GM19395 (cell line): ENCODE results near the gene PDIA5.

Source experiments
- ATAC-seq: cut with Tn5 transposase; IDR thresholded peaks from one replicate; pipeline ENCODE4 v1.9.1; 2021; ENCODE audit warnings: mild to moderate bottlenecking, moderate library complexity; ENCODE audit not compliant: unreplicated experiment

Gene PDIA5

GRCh38 chr3:123039178-123039577 is 27.6 kb upstream of the PDIA5 start:
- ATAC-seq: no peak

DNA sequence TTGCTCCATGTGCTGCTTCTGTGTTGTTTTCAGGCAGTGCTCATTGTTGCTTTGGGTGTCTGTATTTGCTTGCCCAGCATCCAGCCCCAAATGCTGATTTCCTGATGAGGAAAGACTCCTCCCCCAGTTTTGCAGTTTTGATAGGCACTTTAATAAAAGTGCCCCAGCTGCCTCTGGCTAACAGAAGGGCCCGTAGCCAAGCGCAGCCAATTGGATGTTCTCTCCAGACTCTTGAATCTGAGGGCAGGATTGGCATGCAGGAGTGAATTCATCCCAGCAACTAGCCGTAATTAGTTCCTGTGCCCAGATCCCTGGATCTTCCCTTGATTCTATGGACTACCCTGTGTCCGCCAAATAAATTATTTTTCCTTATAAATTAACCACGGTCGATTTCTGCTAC is 24.4 kb upstream of the PDIA5 start:
- ATAC-seq: no peak

GRCh38 chr3:123044981-123045763 is 21.7 kb upstream of the PDIA5 start:
- no peak for ATAC-seq

GRCh38 chr3:123046262-123047061 is 20.4 kb upstream of the PDIA5 start:
- no peak for ATAC-seq

GRCh38 chr3:123047062-123047319 is 19.8 kb upstream of the PDIA5 start:
- ATAC-seq: no peak

DNA sequence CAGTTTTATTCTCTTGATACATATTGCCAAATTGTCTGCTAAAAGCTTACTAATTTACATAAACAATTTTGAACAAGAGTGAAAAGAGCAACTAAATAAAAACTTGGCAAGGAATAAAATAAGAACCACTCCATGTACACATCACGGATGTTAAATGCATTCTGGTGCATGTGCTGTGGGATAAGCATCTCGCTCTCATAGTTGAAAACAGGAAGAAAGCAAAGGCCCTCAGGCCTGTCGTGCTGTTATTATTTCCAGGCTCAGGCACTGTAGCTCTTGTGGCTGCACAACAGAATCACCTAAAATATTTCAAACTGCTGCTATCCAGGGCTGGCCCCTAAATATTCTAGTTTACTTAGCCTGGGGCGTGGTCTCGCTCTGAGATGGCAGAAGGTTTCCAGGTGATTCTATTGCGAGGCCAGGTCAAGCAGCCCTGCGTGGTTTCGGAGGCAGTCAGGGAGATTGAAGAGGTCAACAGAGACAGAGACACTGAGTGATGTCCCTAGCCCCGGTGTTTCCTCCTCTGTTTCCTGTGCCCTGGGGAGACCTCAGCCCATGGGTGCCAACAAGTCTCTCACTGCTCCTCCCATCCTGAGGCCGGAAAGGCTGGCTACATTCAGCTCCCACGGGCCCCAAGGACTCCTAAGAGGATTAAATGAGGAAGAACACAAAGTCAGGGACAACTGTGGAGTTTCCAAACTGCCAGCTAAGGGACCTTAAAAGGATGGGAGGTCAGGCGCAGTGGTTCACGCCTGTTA is 18.2 kb upstream of the PDIA5 start:
- no peak for ATAC-seq

DNA sequence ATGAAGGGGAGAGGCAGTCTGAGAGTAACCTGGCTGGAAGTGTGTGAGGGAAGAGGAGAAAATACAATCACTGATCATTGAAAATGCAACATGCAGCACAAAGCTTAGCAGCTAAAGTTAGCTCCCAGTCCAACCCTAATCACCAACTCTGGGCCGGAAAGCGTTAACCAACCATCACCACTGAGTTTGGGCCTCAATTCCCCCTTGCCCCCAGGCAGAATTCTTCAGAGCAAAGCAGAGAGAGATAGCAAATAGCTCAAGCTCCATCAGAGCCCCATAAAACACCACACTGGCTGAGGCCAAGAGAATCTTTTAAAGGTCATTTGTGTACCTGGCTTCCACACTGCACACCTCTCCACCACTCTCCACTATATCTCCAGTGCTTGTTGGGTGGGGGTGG is 16.2 kb upstream of the PDIA5 start:
- ATAC-seq: no peak

GRCh38 chr3:123053107-123053506 is 13.7 kb upstream of the PDIA5 start:
- no peak for ATAC-seq

GRCh38 chr3:123054109-123054778 is 12.6 kb upstream of the PDIA5 start:
- no peak for ATAC-seq

DNA sequence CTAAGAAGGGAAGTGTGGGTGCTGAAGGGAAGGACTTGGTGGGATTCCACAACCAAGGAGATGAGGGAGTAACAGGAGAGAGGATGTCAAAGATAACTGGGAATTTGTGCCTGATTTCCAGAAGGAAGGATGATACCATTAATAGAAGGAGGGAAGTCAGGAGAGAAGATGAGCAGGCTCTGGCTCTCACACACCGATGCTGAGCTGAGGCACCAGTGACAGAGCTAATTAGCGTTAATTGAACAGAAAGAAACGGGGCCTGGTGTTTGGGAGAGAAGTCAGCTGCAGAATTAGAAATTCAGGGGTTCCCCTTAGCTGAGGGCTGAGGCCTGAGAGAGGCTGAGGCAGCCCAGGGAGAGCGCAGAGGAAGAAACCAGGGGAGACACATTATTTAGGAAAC is 11.9 kb upstream of the PDIA5 start:
- ATAC-seq: no peak

DNA sequence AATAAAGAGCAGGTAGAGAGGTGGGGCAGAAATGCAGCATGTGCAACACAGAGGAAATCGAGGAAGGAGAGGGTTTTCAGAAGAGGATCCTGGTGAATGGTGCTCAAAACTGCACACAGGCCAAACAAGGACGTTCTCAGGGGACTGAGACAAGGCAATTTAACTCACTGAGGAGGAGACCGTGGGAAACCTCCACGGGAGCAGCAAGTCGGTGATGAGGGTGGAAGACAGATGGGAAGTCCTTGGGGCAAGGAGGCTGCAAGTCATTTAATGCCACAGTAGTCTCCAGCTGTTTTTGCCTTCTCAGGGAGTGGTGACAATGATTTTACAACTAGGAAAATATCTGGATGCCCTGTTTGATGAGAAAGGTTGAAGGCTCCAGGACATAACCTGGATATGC is 11.5 kb upstream of the PDIA5 start:
- ATAC-seq: no peak

GRCh38 chr3:123058505-123058904 is 8.3 kb upstream of the PDIA5 start:
- no peak for ATAC-seq

- ATAC-seq: no peak
Observed at GRCh38 chr3:123060054-123060453, 6.8 kb upstream of the PDIA5 start.

DNA sequence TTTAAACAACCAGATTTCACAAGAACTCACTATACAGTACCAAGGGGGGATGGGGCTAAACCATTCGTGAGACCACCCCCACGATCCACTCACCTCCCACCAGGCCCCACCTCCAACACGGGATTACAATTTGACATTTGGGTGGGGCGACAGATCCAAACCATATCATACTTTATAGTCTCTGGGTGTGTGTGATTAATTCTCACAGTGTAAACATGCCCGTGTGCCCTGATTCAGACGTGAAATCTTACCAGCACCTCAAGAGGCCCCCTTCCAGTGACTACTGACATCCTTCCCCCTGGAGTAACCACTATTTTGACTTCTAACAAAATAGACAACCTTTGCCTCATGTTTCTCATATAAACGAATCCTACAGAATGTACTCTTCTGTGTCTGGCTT is 5.0 kb upstream of the PDIA5 start:
- no peak for ATAC-seq

GRCh38 chr3:123063034-123063433 is 3.8 kb upstream of the PDIA5 start:
- no peak for ATAC-seq

GRCh38 chr3:123064506-123064905 is 2.3 kb upstream of the PDIA5 start:
- ATAC-seq: no peak

- no peak for ATAC-seq
Observed at GRCh38 chr3:123064914-123065313, 1.9 kb upstream of the PDIA5 start.

- no peak for ATAC-seq
Observed at GRCh38 chr3:123066599-123066895, 278 bp upstream of the PDIA5 start.

GRCh38 chr3:123067689-123068600 is 1.1 kb downstream of the PDIA5 start:
- ATAC-seq: peak; percentile 35

GRCh38 chr3:123068601-123069381 is 2.0 kb downstream of the PDIA5 start:
- no peak for ATAC-seq
